RWPE2 (cell line): ENCODE data around the gene MBNL1.
A peak's percentile ranks its signal among the peaks of the same experiment; 100 is the strongest.

ENCODE experiments used
- ATAC-seq: fragments of 200-7000 bp; cut with Tn5 transposase; 3 replicates; pipeline ENCODE4 v1.9.1; 2021; ENCODE audit warnings: low read depth
- DNase-seq: peaks from one replicate; pipeline ENCODE4 v3.0.0-alpha.2; 2020; ENCODE audit warnings: low spot score
- H3K27ac ChIP-seq: fragments of 450-650 bp; 2 replicates; pipeline ENCODE4 v1.5.1; 2017; ENCODE audit warnings: mild to moderate bottlenecking; ENCODE audit not compliant: poor library complexity, severe bottlenecking
- H3K27me3 ChIP-seq: fragments of 250-450 bp; sonication (Bioruptor Pico); 2 replicates; pipeline ENCODE4 v1.5.1; 2021; ENCODE audit warnings: mild to moderate bottlenecking, moderate library complexity; ENCODE audit not compliant: insufficient read depth, poor library complexity, severe bottlenecking
- H3K36me3 ChIP-seq: fragments of 250-450 bp; sonication (Bioruptor Pico); 2 replicates; pipeline ENCODE4 v1.5.1; 2020; ENCODE audit warnings: low read depth, mild to moderate bottlenecking, moderate library complexity
- H3K4me1 ChIP-seq: fragments of 250-450 bp; sonication (Bioruptor Pico); 2 replicates; pipeline ENCODE4 v1.5.1; 2021; ENCODE audit warnings: mild to moderate bottlenecking, moderate library complexity; ENCODE audit not compliant: insufficient read depth, poor library complexity, severe bottlenecking
- H3K4me3 ChIP-seq: fragments of 250-450 bp; sonication (Bioruptor Pico); 2 replicates; pipeline ENCODE4 v1.5.1; 2021; ENCODE audit warnings: mild to moderate bottlenecking, moderate library complexity; ENCODE audit not compliant: severe bottlenecking
- H3K9me3 ChIP-seq: fragments of 250-450 bp; sonication (Bioruptor Pico); 2 replicates; pipeline ENCODE4 v1.5.1; 2021; ENCODE audit warnings: mild to moderate bottlenecking, moderate library complexity; ENCODE audit not compliant: severe bottlenecking
- TF ChIP-seq, protein P1 (sequence below): fragments of 450-650 bp; IDR thresholded peaks from one replicate; pipeline ENCODE4 v1.5.1; 2017; ENCODE audit warnings: mild to moderate bottlenecking, moderate library complexity; ENCODE audit not compliant: poor library complexity, severe bottlenecking

MBNL1 gene

DNA sequence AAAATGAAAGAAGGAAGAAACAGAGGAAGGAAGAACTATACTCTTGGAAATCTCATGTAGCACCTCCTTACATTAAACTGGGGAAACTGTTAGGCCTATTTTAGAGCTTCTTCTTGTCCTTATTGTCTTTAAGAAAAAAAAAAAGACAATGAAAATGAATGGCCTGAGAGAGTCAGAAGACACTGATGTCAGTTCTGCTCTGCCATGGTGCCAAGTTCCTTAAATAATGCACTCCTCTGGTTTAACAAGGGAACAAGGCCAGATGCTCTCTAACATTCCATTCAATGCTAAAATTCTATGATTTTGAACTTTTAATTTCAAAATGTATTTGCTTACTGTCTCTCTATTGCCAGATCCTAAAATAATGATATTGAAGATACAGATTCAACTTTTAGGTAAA is 4.4 kb upstream of the MBNL1 start:
- no peaks in the 10 kb centered on the region for H3K27me3 ChIP-seq
- H3K9me3 ChIP-seq, result no peaks in the 10 kb centered on the region
- DNase-seq (no peak), ATAC-seq (no peak)
- H3K27ac ChIP-seq, result no peak overlapping the region
- TF ChIP-seq, protein P1, sequence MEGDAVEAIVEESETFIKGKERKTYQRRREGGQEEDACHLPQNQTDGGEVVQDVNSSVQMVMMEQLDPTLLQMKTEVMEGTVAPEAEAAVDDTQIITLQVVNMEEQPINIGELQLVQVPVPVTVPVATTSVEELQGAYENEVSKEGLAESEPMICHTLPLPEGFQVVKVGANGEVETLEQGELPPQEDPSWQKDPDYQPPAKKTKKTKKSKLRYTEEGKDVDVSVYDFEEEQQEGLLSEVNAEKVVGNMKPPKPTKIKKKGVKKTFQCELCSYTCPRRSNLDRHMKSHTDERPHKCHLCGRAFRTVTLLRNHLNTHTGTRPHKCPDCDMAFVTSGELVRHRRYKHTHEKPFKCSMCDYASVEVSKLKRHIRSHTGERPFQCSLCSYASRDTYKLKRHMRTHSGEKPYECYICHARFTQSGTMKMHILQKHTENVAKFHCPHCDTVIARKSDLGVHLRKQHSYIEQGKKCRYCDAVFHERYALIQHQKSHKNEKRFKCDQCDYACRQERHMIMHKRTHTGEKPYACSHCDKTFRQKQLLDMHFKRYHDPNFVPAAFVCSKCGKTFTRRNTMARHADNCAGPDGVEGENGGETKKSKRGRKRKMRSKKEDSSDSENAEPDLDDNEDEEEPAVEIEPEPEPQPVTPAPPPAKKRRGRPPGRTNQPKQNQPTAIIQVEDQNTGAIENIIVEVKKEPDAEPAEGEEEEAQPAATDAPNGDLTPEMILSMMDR, result no peak
- no peaks in the 10 kb centered on the region for H3K36me3 ChIP-seq
- no peak overlapping the region for H3K4me3 ChIP-seq
- H3K4me1 ChIP-seq, result peaks cover 26% of the 10 kb centered on the region

DNA sequence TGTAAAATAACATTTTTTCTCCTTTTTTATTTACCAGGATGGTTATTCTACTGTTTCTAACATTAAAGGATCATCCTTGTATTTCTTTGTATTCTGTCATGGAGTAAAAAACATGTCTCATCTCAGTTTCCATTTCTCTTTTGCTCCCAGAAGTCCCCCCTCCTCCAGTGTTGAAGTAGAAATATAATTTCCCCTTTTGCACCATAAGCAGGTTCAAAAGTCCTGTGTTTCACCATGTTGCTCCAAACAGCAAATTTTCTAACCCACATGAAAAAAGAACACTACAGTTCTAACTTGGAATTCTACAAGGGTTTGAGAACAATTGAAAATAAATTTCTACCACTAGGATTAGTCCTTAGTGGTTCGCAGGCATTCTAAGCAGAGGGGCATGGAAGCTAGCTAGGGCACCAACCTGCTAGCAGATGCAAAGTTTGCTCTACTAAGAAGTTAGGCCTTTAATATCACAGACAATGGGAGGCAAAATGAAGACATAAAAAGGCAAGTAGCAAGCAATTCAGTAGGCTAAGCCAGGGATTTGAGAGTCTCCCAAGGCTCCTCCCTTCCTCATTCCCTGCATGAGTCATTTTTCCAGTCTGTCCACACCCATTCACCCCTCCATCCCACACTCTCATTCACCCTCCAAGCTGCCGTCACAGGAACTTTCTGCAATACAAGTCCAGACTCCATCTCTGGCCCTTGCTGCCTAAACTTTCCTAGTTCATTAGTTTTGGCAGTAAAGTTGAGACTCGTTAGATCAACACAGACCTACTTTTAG is 2.3 kb upstream of the MBNL1 start:
- ATAC-seq (peak; percentile 78), DNase-seq (peak; percentile 82)
- Histone ChIP-seq H3K4me3 (no peak overlapping the region), H3K36me3 (no peaks in the 10 kb centered on the region), H3K9me3 (no peaks in the 10 kb centered on the region), H3K27me3 (no peaks in the 10 kb centered on the region), H3K27ac (peak overlapping the region; percentile 92), H3K4me1 (peaks cover 25% of the 10 kb centered on the region)
- TF ChIP-seq, protein P1, result no peak

DNA sequence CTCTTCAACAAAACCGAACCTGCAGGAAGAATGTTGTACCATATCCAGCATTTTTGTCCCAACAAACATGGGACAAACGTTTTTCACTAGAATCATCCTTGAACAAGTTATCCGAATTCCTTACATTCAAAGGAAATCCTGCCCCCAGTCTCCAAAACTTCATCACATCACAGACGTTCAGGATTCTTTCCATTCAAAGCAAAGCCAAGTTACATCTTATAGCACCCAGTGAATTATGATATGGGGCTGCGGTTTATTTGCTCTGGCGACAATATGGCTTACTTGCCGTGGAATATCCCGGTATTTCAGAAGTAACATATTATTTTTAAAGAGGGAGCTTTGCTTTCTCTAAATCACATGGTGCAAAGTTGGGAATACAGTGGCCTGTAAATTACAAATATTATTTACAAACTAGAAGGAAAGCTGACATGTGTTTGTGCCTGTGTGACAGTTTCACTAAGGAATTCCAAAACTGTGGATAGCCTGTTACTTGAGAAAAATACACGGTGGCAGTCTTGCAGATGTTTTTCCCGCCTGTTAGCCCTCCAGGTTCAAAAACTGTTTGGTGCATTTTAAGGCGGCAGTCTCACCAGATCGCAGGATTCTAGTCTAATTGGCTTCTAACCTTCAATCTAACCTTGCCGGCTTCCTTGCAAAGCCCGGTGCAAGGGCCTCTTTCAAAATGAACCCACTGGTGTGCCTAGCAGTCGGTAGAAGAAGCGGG is 736 bp upstream of the MBNL1 start:
- H3K36me3 ChIP-seq, result no peaks in the 10 kb centered on the region
- DNase-seq (no peak), ATAC-seq (no peak)
- H3K4me3 ChIP-seq, result peak overlapping the region; percentile 84
- H3K9me3 ChIP-seq, result no peaks in the 10 kb centered on the region
- H3K27me3 ChIP-seq, result no peaks in the 10 kb centered on the region
- H3K4me1 ChIP-seq, result peaks cover 41% of the 10 kb centered on the region
- peak overlapping the region; percentile 92 for H3K27ac ChIP-seq
- TF ChIP-seq, protein P1, result no peak

DNA sequence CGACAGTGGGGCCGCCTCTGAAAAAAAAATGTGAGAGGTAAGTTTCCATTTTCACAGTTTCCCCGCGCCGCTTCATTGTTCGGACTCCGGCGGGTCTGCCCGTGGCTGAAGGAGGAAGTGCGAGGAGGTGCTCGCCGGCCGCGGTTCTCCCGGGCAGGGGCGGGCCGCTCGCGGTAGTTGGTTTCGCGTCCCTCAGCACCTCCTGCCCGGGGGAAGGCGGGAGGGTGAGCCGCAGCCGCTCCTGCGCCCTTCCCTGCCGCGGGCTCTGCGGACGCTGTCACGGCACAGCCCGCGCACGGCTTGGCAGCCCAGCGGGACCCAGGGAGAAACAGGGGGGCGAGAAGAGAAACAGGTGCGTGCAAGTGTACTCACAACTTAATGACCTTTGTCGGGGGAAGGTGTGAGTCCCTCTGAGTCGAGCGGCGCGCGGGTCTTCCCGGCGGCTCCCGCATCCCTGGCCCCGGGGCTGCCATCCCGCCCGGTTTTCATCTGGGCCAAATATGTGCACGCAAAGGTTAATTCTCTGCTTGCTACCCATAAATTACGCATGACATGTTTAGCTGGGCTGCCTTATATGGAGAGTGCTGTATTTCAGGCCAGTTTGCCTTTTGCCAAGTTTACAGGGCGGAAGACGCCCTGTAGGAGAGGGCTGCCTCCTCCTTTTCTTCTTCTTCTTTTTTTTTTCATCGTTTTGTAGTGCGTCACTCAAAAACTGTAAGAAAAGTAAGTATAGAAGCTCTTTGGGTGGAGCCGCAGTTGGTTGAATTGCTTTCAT is 514 bp downstream of the MBNL1 start:
- TF ChIP-seq, protein P1, result no peak
- H3K27ac ChIP-seq, result peak overlapping the region; percentile 92
- DNase-seq (no peak), ATAC-seq (peak; percentile 51)
- peak overlapping the region; percentile 84 for H3K4me3 ChIP-seq
- no peaks in the 10 kb centered on the region for H3K9me3 ChIP-seq
- peaks cover 50% of the 10 kb centered on the region for H3K4me1 ChIP-seq
- H3K36me3 ChIP-seq, result peaks cover 10% of the 10 kb centered on the region
- H3K27me3 ChIP-seq, result no peaks in the 10 kb centered on the region
